ENCODE results near the gene KLF3. TPM values are rescaled to one million over a fixed set of nuclear protein-coding genes. Genes with fewer than 3 reads are reported as not detected.

KLF3 gene
- polyA plus RNA-seq, 5 donors = 36.7 to 55.5 (median 45.9) TPM

- no peak for DNase-seq
Measured at GRCh38 chr4:38735870-38736269, 71.9 kb downstream of the KLF3 start.

- no peak for DNase-seq
Measured at GRCh38 chr4:38738940-38739803, 75.2 kb downstream of the KLF3 start.

DNA sequence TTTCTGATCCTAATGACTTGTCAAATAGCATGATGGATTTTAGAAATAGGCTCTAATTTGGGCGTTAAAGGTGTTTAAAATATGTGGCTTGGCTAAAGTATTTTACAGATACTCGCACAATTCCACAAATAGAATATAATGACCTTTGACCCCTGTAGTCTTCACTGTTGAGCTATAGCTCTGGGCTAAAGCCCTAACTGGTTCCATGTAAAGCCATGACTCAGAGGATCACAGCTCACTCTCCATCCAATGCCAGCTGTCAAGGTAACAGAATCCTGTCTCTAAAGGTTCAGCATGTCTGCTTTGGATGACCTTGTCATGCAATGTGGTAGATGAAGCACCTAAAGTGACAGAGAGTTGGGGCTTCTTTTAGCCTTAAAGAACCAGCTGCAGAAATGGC lies 76.3 kb downstream of the KLF3 start:
- DNase-seq = no peak

- no peak for DNase-seq
Measured at GRCh38 chr4:38743866-38744265, 79.9 kb downstream of the KLF3 start.

DNA sequence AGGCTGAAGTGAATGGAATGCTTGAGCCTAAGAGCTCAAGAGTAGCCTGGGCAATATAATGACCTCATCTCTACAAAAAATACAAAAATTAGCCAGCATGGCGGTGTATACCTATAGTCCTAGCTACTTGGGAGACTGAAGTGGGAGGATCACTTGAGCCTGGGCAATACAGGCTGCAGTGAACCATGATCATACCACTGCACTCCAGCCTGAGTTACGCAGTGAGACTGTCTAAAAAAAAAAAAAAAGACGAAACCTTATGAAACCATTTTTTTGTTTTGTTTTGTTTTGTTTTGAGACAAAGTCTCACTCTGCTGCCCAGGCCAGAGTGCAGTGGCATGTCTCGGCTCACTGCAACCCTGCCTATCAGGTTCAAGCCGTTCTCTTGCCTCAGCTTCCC lies 81.9 kb downstream of the KLF3 start:
- no peak for DNase-seq

DNA sequence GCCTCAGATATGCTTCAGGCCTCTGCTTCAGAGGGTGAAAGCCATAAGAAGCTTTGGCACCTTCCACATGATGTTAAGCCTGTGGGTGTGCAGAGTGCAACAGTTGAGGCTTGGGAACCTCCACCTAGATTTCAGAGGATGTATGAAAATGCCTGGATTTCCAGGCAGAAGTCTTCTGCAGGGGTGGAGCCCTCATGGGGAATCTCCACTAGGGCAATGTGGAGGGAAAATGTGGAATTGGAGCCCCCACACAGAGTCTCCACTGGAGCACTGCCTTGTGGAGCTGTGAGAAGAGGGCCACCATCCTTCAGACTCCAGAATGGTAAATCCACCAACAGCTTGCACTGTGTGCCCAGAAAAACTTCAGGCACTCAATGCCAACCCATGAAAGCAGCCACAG lies 83.6 kb downstream of the KLF3 start:
- DNase-seq = no peak

- no peak for DNase-seq
Measured at GRCh38 chr4:38749336-38749735, 85.3 kb downstream of the KLF3 start.

Other genes with a start within 250 kb of the KLF3 start
- 1 to 10 TPM in 2 of 5 donors, under 1 TPM in 3; 0.75 to 1.1 (median 0.96) TPM for gene TLR10, start 118.8 kb downstream of the KLF3 start, polyA plus RNA-seq (ENCODE audit: insufficient read depth in 1 of 5, insufficient read length in 5 of 5, low replicate concordance in 1 of 5)
- 1 to 10 TPM; 2.2 to 6.6 (median 4.9) TPM for gene TLR1, start 140.6 kb downstream of the KLF3 start, polyA plus RNA-seq (ENCODE audit: insufficient read depth in 1 of 5, insufficient read length in 5 of 5, low replicate concordance in 1 of 5)
- 1 to 10 TPM in 4 of 5 donors, under 1 TPM in 1; 0.92 to 1.8 (median 1.5) TPM for gene TLR6, start 192.6 kb downstream of the KLF3 start, polyA plus RNA-seq (ENCODE audit: insufficient read depth in 1 of 5, insufficient read length in 5 of 5, low replicate concordance in 1 of 5)
- 10 to 100 TPM; 47.1 to 69.2 (median 54.2) TPM for gene FAM114A1, start 203.6 kb downstream of the KLF3 start, polyA plus RNA-seq (ENCODE audit: insufficient read depth in 1 of 5, insufficient read length in 5 of 5, low replicate concordance in 1 of 5)